ENCODE results near the gene METRNL. TPM values are rescaled to one million over a fixed set of nuclear protein-coding genes. Genes with fewer than 3 reads are reported as not detected.

The METRNL gene
- total RNA-seq, 1 donor from 2014 or later = 63.8 TPM

- no peak for DNase-seq (ENCODE audit: low spot score)
- Mint-ChIP-seq H3K9me3 (ENCODE audit: low read depth) (no peaks in the 10 kb centered on the region), H3K27ac (ENCODE audit: unreplicated experiment) (peak overlapping the region; percentile 98), H3K27me3 (ENCODE audit: low read depth) (no peaks in the 10 kb centered on the region), H3K36me3 (ENCODE audit: low read depth) (peaks cover 3% of the 10 kb centered on the region), H3K4me1 (ENCODE audit: low read depth) (peaks cover 50% of the 10 kb centered on the region), H3K4me3 (ENCODE audit: unreplicated experiment) (no peak overlapping the region)
- TF ChIP-seq, protein P1, sequence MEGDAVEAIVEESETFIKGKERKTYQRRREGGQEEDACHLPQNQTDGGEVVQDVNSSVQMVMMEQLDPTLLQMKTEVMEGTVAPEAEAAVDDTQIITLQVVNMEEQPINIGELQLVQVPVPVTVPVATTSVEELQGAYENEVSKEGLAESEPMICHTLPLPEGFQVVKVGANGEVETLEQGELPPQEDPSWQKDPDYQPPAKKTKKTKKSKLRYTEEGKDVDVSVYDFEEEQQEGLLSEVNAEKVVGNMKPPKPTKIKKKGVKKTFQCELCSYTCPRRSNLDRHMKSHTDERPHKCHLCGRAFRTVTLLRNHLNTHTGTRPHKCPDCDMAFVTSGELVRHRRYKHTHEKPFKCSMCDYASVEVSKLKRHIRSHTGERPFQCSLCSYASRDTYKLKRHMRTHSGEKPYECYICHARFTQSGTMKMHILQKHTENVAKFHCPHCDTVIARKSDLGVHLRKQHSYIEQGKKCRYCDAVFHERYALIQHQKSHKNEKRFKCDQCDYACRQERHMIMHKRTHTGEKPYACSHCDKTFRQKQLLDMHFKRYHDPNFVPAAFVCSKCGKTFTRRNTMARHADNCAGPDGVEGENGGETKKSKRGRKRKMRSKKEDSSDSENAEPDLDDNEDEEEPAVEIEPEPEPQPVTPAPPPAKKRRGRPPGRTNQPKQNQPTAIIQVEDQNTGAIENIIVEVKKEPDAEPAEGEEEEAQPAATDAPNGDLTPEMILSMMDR (IDR thresholded peaks at IDR 0.05) = no peak
These were observed 4.8 kb downstream of the METRNL start for GRCh38 chr17:83084214-83084613.

- H3K36me3 Mint-ChIP-seq (ENCODE audit: low read depth) = peaks cover 4% of the 10 kb centered on the region
- TF ChIP-seq, protein P1 (IDR thresholded peaks at IDR 0.05) = no peak
- no peak for DNase-seq (ENCODE audit: low spot score)
- no peaks in the 10 kb centered on the region for H3K9me3 Mint-ChIP-seq (ENCODE audit: low read depth)
- H3K4me3 Mint-ChIP-seq (ENCODE audit: unreplicated experiment) = peak overlapping the region; percentile 6
- H3K27me3 Mint-ChIP-seq (ENCODE audit: low read depth) = no peaks in the 10 kb centered on the region
- no peak overlapping the region for H3K27ac Mint-ChIP-seq (ENCODE audit: unreplicated experiment)
- H3K4me1 Mint-ChIP-seq (ENCODE audit: low read depth) = peaks cover 54% of the 10 kb centered on the region
These were observed 5.2 kb downstream of the METRNL start for GRCh38 chr17:83084621-83085056.

- no peak for DNase-seq (ENCODE audit: low spot score)
- TF ChIP-seq, protein P1 (IDR thresholded peaks at IDR 0.05) = no peak
- Mint-ChIP-seq H3K4me3 (ENCODE audit: unreplicated experiment) (no peak overlapping the region), H3K4me1 (ENCODE audit: low read depth) (peaks cover 55% of the 10 kb centered on the region), H3K9me3 (ENCODE audit: low read depth) (no peaks in the 10 kb centered on the region), H3K27me3 (ENCODE audit: low read depth) (no peaks in the 10 kb centered on the region), H3K27ac (ENCODE audit: unreplicated experiment) (no peak overlapping the region), H3K36me3 (ENCODE audit: low read depth) (peaks cover 4% of the 10 kb centered on the region)
These were observed 5.7 kb downstream of the METRNL start for GRCh38 chr17:83085103-83085502.

- Mint-ChIP-seq H3K27ac (ENCODE audit: unreplicated experiment) (no peak overlapping the region), H3K4me3 (ENCODE audit: unreplicated experiment) (no peak overlapping the region), H3K36me3 (ENCODE audit: low read depth) (peaks cover 5% of the 10 kb centered on the region), H3K4me1 (ENCODE audit: low read depth) (peaks cover 55% of the 10 kb centered on the region), H3K27me3 (ENCODE audit: low read depth) (no peaks in the 10 kb centered on the region), H3K9me3 (ENCODE audit: low read depth) (no peaks in the 10 kb centered on the region)
- TF ChIP-seq, protein P1 (IDR thresholded peaks at IDR 0.05) = no peak
- DNase-seq (ENCODE audit: low spot score) = no peak
These were observed 6.3 kb downstream of the METRNL start for GRCh38 chr17:83085526-83086198.

GRCh38 chr17:83086199-83086880 is 6.9 kb downstream of the METRNL start:
- peaks cover 6% of the 10 kb centered on the region for H3K36me3 Mint-ChIP-seq (ENCODE audit: low read depth)
- H3K27ac Mint-ChIP-seq (ENCODE audit: unreplicated experiment) = no peak overlapping the region
- no peak for DNase-seq (ENCODE audit: low spot score)
- peaks cover 55% of the 10 kb centered on the region for H3K4me1 Mint-ChIP-seq (ENCODE audit: low read depth)
- no peaks in the 10 kb centered on the region for H3K27me3 Mint-ChIP-seq (ENCODE audit: low read depth)
- H3K4me3 Mint-ChIP-seq (ENCODE audit: unreplicated experiment) = no peak overlapping the region
- TF ChIP-seq, protein P1 (IDR thresholded peaks at IDR 0.05) = no peak
- H3K9me3 Mint-ChIP-seq (ENCODE audit: low read depth) = no peaks in the 10 kb centered on the region

All from chondrocyte (in vitro differentiated cells).